SK-N-SH treated with all-trans-retinoic acid at 6 μM for 48 hours (cell line): ENCODE data around the gene C4orf51.

Experiments
- ATAC-seq: fragments of 200-7000 bp; cut with Tn5 transposase; 3 replicates; pipeline ENCODE4 v1.9.1; 2020; ENCODE audit warnings: mild to moderate bottlenecking, moderate library complexity
- ARNTL ChIP-seq: fragments of 450-650 bp; formaldehyde crosslinking; IDR thresholded peaks from 2 replicates; pipeline ENCODE4 v1.5.0; 2020; ENCODE audit warnings: low read depth, mild to moderate bottlenecking, moderate library complexity, borderline replicate concordance
- BACH2 ChIP-seq: fragments of 250-450 bp; sonication (Bioruptor Pico); IDR thresholded peaks from 2 replicates; pipeline ENCODE4 v1.9.0; 2021; ENCODE audit warnings: mild to moderate bottlenecking, borderline replicate concordance
- CREB5 ChIP-seq: fragments of 250-450 bp; sonication (Bioruptor Pico); IDR thresholded peaks from 2 replicates; pipeline ENCODE4 v1.5.1; 2020; ENCODE audit warnings: low read depth, mild to moderate bottlenecking, moderate library complexity
- CSDC2 ChIP-seq: fragments of 250-450 bp; sonication (Bioruptor Pico); IDR thresholded peaks from 2 replicates; pipeline ENCODE4 v1.5.0; 2020; ENCODE audit warnings: mild to moderate bottlenecking, moderate library complexity
- ESRRG ChIP-seq: fragments of 250-450 bp; sonication (Bioruptor Pico); IDR thresholded peaks from 2 replicates; pipeline ENCODE4 v1.6.1; 2021; ENCODE audit warnings: mild to moderate bottlenecking
- GLIS3 ChIP-seq: fragments of 250-450 bp; sonication (Bioruptor Pico); IDR thresholded peaks from 2 replicates; pipeline ENCODE4 v1.5.0; 2020; ENCODE audit warnings: mild to moderate bottlenecking, moderate library complexity
- ISL1 ChIP-seq: fragments of 250-450 bp; sonication (Bioruptor Pico); IDR thresholded peaks from 2 replicates; pipeline ENCODE4 v2.1.2; 2022; ENCODE audit warnings: mild to moderate bottlenecking, moderate library complexity
- OSR1 ChIP-seq: fragments of 250-450 bp; sonication (Bioruptor Pico); IDR thresholded peaks from 2 replicates; pipeline ENCODE4 v1.8.0; 2022; ENCODE audit warnings: moderate library complexity, mild to moderate bottlenecking, inconsistent platforms
- PPARA ChIP-seq: fragments of 250-450 bp; sonication (Bioruptor Pico); IDR thresholded peaks from 2 replicates; pipeline ENCODE4 v1.5.0; 2020; ENCODE audit warnings: mild to moderate bottlenecking, borderline replicate concordance
- RARB ChIP-seq: fragments of 250-450 bp; sonication (Bioruptor Pico); IDR thresholded peaks from 2 replicates; pipeline ENCODE4 v1.8.0; 2021; ENCODE audit warnings: mild to moderate bottlenecking, moderate library complexity
- TCF4 ChIP-seq: fragments of 250-450 bp; sonication (Bioruptor Pico); IDR thresholded peaks from 2 replicates; pipeline ENCODE4 v1.8.0; 2021; ENCODE audit warnings: mild to moderate bottlenecking, moderate library complexity, borderline replicate concordance
- TOX ChIP-seq: fragments of 250-450 bp; sonication (Bioruptor Pico); IDR thresholded peaks from 2 replicates; pipeline ENCODE4 v1.8.0; 2021; ENCODE audit warnings: mild to moderate bottlenecking, moderate library complexity, borderline replicate concordance
- ZFP3 ChIP-seq: fragments of 250-450 bp; sonication (Bioruptor Pico); IDR thresholded peaks from 2 replicates; pipeline ENCODE4 v1.5.0; 2020; ENCODE audit warnings: mild to moderate bottlenecking, moderate library complexity
- ZFP30 ChIP-seq: fragments of 450-650 bp; formaldehyde crosslinking; IDR thresholded peaks from 2 replicates; pipeline ENCODE4 v1.5.0; 2022; ENCODE audit warnings: mild to moderate bottlenecking, moderate library complexity
- ZNF565 ChIP-seq: fragments of 450-650 bp; formaldehyde crosslinking; conservative IDR thresholded peaks from 2 replicates; pipeline ENCODE4 v1.5.0; 2020; ENCODE audit warnings: low read depth, mild to moderate bottlenecking, moderate library complexity
- ZNF70 ChIP-seq: fragments of 450-650 bp; formaldehyde crosslinking; IDR thresholded peaks from 2 replicates; pipeline ENCODE4 v1.5.0; 2020; ENCODE audit warnings: mild to moderate bottlenecking, moderate library complexity
- ZNF8 ChIP-seq: fragments of 450-650 bp; formaldehyde crosslinking; IDR thresholded peaks from 2 replicates; pipeline ENCODE4 v1.5.0; 2020; ENCODE audit warnings: mild to moderate bottlenecking, moderate library complexity
- TF ChIP-seq, protein P1 (sequence below): fragments of 250-450 bp; sonication (Bioruptor Pico); IDR thresholded peaks from 2 replicates; pipeline ENCODE4 v1.5.0; 2020; ENCODE audit warnings: mild to moderate bottlenecking, moderate library complexity
- TF ChIP-seq, protein P2 (sequence below): fragments of 250-450 bp; sonication (Bioruptor Pico); IDR thresholded peaks from 2 replicates; pipeline ENCODE4 v1.8.0; 2020; ENCODE audit warnings: mild to moderate bottlenecking, moderate library complexity, borderline replicate concordance
- TF ChIP-seq, protein P3 (sequence below): fragments of 250-450 bp; sonication (Bioruptor Pico); IDR thresholded peaks from 2 replicates; pipeline ENCODE4 v1.5.1; 2021; ENCODE audit warnings: mild to moderate bottlenecking, moderate library complexity
- TF ChIP-seq, protein P4 (sequence below): fragments of 250-450 bp; sonication (Bioruptor Pico); IDR thresholded peaks from 2 replicates; pipeline ENCODE4 v1.8.0; 2021; ENCODE audit warnings: low read depth, mild to moderate bottlenecking, moderate library complexity, borderline replicate concordance

The C4orf51 gene

GRCh38 chr4:145734576-145735346 is 54.8 kb downstream of the C4orf51 start:
- ATAC-seq = peak; percentile 76
- TF ChIP-seq ARNTL (CRISPR knock-in tag) = no peak
- TF ChIP-seq CSDC2 (CRISPR knock-in tag) = no peak; the same call in 1 of the 2 replicates
- TF ChIP-seq, protein P1, sequence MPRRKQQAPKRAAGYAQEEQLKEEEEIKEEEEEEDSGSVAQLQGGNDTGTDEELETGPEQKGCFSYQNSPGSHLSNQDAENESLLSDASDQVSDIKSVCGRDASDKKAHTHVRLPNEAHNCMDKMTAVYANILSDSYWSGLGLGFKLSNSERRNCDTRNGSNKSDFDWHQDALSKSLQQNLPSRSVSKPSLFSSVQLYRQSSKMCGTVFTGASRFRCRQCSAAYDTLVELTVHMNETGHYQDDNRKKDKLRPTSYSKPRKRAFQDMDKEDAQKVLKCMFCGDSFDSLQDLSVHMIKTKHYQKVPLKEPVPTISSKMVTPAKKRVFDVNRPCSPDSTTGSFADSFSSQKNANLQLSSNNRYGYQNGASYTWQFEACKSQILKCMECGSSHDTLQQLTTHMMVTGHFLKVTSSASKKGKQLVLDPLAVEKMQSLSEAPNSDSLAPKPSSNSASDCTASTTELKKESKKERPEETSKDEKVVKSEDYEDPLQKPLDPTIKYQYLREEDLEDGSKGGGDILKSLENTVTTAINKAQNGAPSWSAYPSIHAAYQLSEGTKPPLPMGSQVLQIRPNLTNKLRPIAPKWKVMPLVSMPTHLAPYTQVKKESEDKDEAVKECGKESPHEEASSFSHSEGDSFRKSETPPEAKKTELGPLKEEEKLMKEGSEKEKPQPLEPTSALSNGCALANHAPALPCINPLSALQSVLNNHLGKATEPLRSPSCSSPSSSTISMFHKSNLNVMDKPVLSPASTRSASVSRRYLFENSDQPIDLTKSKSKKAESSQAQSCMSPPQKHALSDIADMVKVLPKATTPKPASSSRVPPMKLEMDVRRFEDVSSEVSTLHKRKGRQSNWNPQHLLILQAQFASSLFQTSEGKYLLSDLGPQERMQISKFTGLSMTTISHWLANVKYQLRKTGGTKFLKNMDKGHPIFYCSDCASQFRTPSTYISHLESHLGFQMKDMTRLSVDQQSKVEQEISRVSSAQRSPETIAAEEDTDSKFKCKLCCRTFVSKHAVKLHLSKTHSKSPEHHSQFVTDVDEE (CRISPR knock-in tag) = no peak
- TF ChIP-seq BACH2 = no peak
- TF ChIP-seq TCF4 (CRISPR knock-in tag) = no peak
- TF ChIP-seq, protein P2, sequence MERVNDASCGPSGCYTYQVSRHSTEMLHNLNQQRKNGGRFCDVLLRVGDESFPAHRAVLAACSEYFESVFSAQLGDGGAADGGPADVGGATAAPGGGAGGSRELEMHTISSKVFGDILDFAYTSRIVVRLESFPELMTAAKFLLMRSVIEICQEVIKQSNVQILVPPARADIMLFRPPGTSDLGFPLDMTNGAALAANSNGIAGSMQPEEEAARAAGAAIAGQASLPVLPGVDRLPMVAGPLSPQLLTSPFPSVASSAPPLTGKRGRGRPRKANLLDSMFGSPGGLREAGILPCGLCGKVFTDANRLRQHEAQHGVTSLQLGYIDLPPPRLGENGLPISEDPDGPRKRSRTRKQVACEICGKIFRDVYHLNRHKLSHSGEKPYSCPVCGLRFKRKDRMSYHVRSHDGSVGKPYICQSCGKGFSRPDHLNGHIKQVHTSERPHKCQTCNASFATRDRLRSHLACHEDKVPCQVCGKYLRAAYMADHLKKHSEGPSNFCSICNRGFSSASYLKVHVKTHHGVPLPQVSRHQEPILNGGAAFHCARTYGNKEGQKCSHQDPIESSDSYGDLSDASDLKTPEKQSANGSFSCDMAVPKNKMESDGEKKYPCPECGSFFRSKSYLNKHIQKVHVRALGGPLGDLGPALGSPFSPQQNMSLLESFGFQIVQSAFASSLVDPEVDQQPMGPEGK (CRISPR knock-in tag) = no peak
- TF ChIP-seq ESRRG (CRISPR knock-in tag) = no peak
- no peak for TF ChIP-seq CREB5 (CRISPR knock-in tag)
- TF ChIP-seq, protein P3, sequence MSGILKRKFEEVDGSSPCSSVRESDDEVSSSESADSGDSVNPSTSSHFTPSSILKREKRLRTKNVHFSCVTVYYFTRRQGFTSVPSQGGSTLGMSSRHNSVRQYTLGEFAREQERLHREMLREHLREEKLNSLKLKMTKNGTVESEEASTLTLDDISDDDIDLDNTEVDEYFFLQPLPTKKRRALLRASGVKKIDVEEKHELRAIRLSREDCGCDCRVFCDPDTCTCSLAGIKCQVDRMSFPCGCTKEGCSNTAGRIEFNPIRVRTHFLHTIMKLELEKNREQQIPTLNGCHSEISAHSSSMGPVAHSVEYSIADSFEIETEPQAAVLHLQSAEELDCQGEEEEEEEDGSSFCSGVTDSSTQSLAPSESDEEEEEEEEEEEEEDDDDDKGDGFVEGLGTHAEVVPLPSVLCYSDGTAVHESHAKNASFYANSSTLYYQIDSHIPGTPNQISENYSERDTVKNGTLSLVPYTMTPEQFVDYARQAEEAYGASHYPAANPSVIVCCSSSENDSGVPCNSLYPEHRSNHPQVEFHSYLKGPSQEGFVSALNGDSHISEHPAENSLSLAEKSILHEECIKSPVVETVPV (CRISPR knock-in tag) = no peak

GRCh38 chr4:145735347-145735675 is 55.4 kb downstream of the C4orf51 start:
- TF ChIP-seq, protein P2 (CRISPR knock-in tag) = no peak
- peak; percentile 39; the same call in 1 of the 2 replicates for TF ChIP-seq ISL1 (CRISPR knock-in tag)
- TF ChIP-seq ZFP3 (CRISPR knock-in tag) = no peak
- ATAC-seq = peak; percentile 69

- ATAC-seq = no peak
- no peak for TF ChIP-seq GLIS3
- TF ChIP-seq ZFP30 (CRISPR knock-in tag) = no peak
- TF ChIP-seq ZFP3 (CRISPR knock-in tag) = no peak
- TF ChIP-seq TCF4 (CRISPR knock-in tag) = no peak
- TF ChIP-seq TOX (CRISPR knock-in tag) = no peak
- TF ChIP-seq OSR1 (CRISPR knock-in tag) = no peak
- no peak for TF ChIP-seq ARNTL (CRISPR knock-in tag)
- TF ChIP-seq PPARA (CRISPR knock-in tag) = no peak
- no peak for TF ChIP-seq ZNF70 (CRISPR knock-in tag)
- no peak for TF ChIP-seq CSDC2 (CRISPR knock-in tag)
- TF ChIP-seq ZNF8 = no peak
- TF ChIP-seq, protein P4, sequence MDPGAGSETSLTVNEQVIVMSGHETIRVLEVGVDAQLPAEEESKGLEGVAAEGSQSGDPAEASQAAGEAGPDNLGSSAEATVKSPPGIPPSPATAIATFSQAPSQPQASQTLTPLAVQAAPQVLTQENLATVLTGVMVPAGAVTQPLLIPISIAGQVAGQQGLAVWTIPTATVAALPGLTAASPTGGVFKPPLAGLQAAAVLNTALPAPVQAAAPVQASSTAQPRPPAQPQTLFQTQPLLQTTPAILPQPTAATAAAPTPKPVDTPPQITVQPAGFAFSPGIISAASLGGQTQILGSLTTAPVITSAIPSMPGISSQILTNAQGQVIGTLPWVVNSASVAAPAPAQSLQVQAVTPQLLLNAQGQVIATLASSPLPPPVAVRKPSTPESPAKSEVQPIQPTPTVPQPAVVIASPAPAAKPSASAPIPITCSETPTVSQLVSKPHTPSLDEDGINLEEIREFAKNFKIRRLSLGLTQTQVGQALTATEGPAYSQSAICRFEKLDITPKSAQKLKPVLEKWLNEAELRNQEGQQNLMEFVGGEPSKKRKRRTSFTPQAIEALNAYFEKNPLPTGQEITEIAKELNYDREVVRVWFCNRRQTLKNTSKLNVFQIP (CRISPR knock-in tag) = no peak
- no peak for TF ChIP-seq ZNF565 (CRISPR knock-in tag)
- no peak for TF ChIP-seq BACH2
- no peak for TF ChIP-seq ESRRG (CRISPR knock-in tag)
- TF ChIP-seq, protein P1 (CRISPR knock-in tag) = no peak
- TF ChIP-seq RARB = no peak
Observed at GRCh38 chr4:145735827-145736226, 55.9 kb downstream of the C4orf51 start.
